SK-N-SH treated with all-trans-retinoic acid at 6 μM for 48 hours (cell line): ENCODE measurements around the gene OXA1L.

Experiments
- CREB5 ChIP-seq: fragments of 250-450 bp; sonication (Bioruptor Pico); IDR thresholded peaks from 2 replicates; pipeline ENCODE4 v1.5.1; 2020; ENCODE audit warnings: low read depth, mild to moderate bottlenecking, moderate library complexity
- GLIS3 ChIP-seq: fragments of 250-450 bp; sonication (Bioruptor Pico); IDR thresholded peaks from 2 replicates; pipeline ENCODE4 v1.5.0; 2020; ENCODE audit warnings: mild to moderate bottlenecking, moderate library complexity
- OSR1 ChIP-seq: fragments of 250-450 bp; sonication (Bioruptor Pico); IDR thresholded peaks from 2 replicates; pipeline ENCODE4 v1.8.0; 2022; ENCODE audit warnings: moderate library complexity, mild to moderate bottlenecking, inconsistent platforms
- RARB ChIP-seq: fragments of 250-450 bp; sonication (Bioruptor Pico); IDR thresholded peaks from 2 replicates; pipeline ENCODE4 v1.8.0; 2021; ENCODE audit warnings: mild to moderate bottlenecking, moderate library complexity
- SNAI2 ChIP-seq: fragments of 250-450 bp; sonication (Bioruptor Pico); IDR thresholded peaks from 2 replicates; pipeline ENCODE4 v1.5.0; 2020; ENCODE audit warnings: mild to moderate bottlenecking, moderate library complexity
- TCF4 ChIP-seq: fragments of 250-450 bp; sonication (Bioruptor Pico); IDR thresholded peaks from 2 replicates; pipeline ENCODE4 v1.8.0; 2021; ENCODE audit warnings: mild to moderate bottlenecking, moderate library complexity, borderline replicate concordance
- ZFP3 ChIP-seq: fragments of 250-450 bp; sonication (Bioruptor Pico); IDR thresholded peaks from 2 replicates; pipeline ENCODE4 v1.5.0; 2020; ENCODE audit warnings: mild to moderate bottlenecking, moderate library complexity
- ZFP30 ChIP-seq: fragments of 450-650 bp; formaldehyde crosslinking; IDR thresholded peaks from 2 replicates; pipeline ENCODE4 v1.5.0; 2022; ENCODE audit warnings: mild to moderate bottlenecking, moderate library complexity
- ZNF565 ChIP-seq: fragments of 450-650 bp; formaldehyde crosslinking; conservative IDR thresholded peaks from 2 replicates; pipeline ENCODE4 v1.5.0; 2020; ENCODE audit warnings: low read depth, mild to moderate bottlenecking, moderate library complexity
- ZNF70 ChIP-seq: fragments of 450-650 bp; formaldehyde crosslinking; IDR thresholded peaks from 2 replicates; pipeline ENCODE4 v1.5.0; 2020; ENCODE audit warnings: mild to moderate bottlenecking, moderate library complexity
- ZNF8 ChIP-seq: fragments of 450-650 bp; formaldehyde crosslinking; IDR thresholded peaks from 2 replicates; pipeline ENCODE4 v1.5.0; 2020; ENCODE audit warnings: mild to moderate bottlenecking, moderate library complexity
- TF ChIP-seq, protein P1 (sequence below): fragments of 250-450 bp; sonication (Bioruptor Pico); IDR thresholded peaks from 2 replicates; pipeline ENCODE4 v1.5.1; 2021; ENCODE audit warnings: mild to moderate bottlenecking, moderate library complexity
- TF ChIP-seq, protein P2 (sequence below): fragments of 250-450 bp; sonication (Bioruptor Pico); IDR thresholded peaks from 2 replicates; pipeline ENCODE4 v1.8.0; 2020; ENCODE audit warnings: mild to moderate bottlenecking, moderate library complexity, borderline replicate concordance

- TF ChIP-seq, protein P1, sequence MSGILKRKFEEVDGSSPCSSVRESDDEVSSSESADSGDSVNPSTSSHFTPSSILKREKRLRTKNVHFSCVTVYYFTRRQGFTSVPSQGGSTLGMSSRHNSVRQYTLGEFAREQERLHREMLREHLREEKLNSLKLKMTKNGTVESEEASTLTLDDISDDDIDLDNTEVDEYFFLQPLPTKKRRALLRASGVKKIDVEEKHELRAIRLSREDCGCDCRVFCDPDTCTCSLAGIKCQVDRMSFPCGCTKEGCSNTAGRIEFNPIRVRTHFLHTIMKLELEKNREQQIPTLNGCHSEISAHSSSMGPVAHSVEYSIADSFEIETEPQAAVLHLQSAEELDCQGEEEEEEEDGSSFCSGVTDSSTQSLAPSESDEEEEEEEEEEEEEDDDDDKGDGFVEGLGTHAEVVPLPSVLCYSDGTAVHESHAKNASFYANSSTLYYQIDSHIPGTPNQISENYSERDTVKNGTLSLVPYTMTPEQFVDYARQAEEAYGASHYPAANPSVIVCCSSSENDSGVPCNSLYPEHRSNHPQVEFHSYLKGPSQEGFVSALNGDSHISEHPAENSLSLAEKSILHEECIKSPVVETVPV = no peak
- no peak for TF ChIP-seq TCF4 (CRISPR knock-in tag)
- TF ChIP-seq GLIS3 (CRISPR knock-in tag) = no peak
- no peak for TF ChIP-seq ZNF565 (CRISPR knock-in tag)
- TF ChIP-seq RARB (CRISPR knock-in tag) = no peak
- no peak for TF ChIP-seq CREB5 (CRISPR knock-in tag)
- no peak for TF ChIP-seq ZNF8 (CRISPR knock-in tag)
- TF ChIP-seq OSR1 = no peak
- no peak for TF ChIP-seq ZNF70 (CRISPR knock-in tag)
- TF ChIP-seq ZFP30 = no peak
- no peak for TF ChIP-seq SNAI2
- TF ChIP-seq ZFP3 (CRISPR knock-in tag) = no peak
- TF ChIP-seq, protein P2, sequence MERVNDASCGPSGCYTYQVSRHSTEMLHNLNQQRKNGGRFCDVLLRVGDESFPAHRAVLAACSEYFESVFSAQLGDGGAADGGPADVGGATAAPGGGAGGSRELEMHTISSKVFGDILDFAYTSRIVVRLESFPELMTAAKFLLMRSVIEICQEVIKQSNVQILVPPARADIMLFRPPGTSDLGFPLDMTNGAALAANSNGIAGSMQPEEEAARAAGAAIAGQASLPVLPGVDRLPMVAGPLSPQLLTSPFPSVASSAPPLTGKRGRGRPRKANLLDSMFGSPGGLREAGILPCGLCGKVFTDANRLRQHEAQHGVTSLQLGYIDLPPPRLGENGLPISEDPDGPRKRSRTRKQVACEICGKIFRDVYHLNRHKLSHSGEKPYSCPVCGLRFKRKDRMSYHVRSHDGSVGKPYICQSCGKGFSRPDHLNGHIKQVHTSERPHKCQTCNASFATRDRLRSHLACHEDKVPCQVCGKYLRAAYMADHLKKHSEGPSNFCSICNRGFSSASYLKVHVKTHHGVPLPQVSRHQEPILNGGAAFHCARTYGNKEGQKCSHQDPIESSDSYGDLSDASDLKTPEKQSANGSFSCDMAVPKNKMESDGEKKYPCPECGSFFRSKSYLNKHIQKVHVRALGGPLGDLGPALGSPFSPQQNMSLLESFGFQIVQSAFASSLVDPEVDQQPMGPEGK (CRISPR knock-in tag) = no peak
Observed at GRCh38 chr14:22735096-22735495, 31.4 kb upstream of the OXA1L start.
